GM19452 (cell line): ENCODE data around the gene PLCL2.

ENCODE experiments used
- ATAC-seq: cut with Tn5 transposase; IDR thresholded peaks from one replicate; pipeline ENCODE4 v1.9.1; 2021; ENCODE audit not compliant: unreplicated experiment

Gene PLCL2

DNA sequence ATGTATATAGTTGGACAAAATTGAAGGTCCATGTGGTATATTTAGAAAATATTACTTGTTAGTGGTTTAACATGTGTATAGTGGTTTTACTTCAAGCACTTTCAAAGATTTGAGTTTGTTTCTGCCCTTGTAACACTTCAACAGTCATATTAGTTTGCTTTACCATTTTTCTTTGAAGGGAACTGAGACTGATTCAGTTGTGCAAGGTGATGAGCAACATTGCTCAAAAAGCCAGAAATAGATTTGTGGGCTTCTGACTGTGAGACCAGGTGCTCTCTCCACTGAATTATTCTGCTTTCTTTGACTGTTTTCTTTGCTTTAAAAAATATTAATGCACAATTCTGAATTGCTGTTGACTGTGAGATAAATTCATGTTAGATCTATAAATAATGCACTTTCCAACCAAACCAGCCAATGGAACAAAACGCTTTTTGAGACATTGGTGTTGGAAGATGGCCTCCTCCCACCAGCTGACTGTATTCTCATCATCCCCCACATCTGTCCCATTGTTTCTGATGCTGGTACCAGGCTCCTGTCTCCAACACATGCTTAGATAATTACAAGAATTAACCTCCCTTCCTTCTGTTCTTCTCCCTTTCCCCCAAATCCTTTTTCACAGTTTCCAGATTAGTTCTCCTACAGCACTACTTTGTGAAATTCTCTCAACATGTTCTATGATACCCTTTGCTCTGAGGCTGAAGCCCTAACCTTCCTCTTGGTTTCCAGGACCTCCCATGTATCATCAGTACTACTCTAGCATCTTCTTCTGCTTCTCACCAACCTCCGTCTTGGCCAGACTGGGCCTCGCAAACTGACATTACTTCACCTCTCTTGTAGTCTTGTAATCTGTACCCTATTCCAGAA is 27.9 kb downstream of the PLCL2 start:
- ATAC-seq = peak; percentile 98

DNA sequence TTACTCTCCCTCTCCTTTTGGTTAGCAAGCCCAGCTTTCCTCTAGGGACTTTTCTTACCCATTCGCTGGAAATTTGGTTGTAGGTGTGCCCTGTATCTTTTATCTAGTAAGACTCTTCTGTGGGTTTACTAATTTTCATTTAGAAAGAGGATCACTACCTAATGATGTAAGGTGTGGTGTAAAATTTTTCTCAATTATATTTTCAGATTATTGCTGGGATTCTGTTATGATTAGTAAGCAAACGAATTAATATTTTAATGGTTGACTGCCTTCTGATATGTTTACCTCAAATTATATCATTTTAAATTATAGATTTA is 28.5 kb downstream of the PLCL2 start:
- no peak for ATAC-seq

- ATAC-seq = no peak
Measured at GRCh38 chr3:16916840-16917239, 32.1 kb downstream of the PLCL2 start.

GRCh38 chr3:16917256-16917935 is 32.6 kb downstream of the PLCL2 start:
- ATAC-seq = no peak

DNA sequence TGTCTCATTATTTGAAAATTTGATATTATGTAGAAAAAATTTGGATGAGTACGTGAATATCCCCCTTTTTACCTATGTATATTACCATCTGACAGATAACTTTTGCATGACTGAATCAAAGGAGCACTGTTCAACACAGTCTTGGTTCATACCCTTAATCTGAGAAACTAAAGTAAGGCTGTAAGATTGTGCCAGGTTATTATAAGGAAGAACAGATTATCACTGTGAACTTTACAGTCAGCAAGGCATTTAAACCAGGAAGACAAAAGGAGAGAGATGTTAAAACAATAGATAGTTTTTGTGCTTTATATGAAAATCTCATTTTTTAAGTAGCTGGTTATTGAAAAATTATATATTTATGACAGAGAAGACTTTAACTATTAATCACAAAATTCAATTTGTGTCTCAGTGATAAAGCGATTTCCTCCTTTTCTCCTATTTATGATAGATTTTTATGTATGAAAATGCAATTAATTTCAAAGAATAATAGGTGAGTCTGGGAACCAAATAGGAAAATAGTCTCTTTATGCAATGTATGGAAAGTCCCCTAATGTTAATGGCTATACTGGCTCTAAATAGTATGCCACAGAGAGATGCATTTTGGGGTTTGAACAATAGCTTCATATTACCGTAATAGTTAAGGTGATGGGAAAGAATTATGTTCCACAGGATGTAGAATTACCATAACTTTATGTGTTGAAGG is 33.4 kb downstream of the PLCL2 start:
- no peak for ATAC-seq

DNA sequence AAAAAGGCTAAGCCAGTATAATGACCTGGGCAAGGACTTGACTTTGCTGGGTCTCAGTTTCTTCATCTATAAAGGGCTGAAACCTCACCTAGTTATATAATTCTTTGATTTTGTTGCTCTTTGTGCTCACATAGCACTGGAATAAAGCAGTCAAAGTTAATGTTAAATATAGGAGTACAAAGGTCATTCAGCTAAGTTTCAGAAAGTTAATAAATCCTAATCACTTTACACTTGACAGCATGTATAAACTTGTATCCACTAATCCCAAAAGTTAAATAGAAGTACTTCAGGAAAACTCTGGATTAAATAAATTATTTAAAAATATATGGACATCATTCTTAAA is 33.9 kb downstream of the PLCL2 start:
- ATAC-seq = no peak

DNA sequence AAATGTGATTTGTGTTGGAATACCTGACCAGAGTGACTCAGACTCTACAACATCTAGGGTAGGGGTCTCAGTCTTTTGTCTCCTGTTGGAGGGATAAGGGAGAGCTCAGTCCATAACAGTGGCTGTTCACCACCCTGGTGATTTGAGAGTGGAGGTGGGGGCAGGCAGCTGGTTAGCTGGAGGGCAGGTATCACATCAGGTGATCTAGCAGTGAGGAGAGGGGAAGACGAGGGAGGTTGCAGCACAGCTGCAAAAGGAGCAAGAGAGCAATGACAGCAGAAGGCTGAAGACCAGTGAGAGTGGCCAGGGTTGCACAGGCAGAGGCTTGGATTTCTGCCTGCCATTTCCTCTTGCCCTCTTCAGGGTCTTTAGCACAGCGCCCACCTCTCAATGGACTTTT is 38.4 kb downstream of the PLCL2 start:
- ATAC-seq = no peak

DNA sequence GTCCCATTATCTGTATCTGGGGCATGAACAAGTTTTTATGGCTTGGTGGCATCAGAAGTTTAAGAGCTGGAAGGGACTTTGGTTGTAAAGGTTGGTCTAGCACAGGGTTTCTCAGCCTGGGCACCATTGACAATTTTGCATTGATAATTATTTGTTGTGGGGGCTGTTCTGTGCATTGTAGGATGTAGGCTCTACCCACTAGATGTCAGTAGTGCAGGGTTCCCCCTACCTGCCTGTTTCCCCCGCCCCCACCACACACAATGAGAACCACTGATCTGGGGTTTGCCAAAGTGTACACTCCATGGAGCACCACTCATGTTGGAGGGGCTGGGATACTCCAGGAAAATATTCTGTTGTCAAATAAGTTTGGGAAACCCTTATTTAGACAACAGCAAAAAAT is 42.7 kb downstream of the PLCL2 start:
- no peak for ATAC-seq

DNA sequence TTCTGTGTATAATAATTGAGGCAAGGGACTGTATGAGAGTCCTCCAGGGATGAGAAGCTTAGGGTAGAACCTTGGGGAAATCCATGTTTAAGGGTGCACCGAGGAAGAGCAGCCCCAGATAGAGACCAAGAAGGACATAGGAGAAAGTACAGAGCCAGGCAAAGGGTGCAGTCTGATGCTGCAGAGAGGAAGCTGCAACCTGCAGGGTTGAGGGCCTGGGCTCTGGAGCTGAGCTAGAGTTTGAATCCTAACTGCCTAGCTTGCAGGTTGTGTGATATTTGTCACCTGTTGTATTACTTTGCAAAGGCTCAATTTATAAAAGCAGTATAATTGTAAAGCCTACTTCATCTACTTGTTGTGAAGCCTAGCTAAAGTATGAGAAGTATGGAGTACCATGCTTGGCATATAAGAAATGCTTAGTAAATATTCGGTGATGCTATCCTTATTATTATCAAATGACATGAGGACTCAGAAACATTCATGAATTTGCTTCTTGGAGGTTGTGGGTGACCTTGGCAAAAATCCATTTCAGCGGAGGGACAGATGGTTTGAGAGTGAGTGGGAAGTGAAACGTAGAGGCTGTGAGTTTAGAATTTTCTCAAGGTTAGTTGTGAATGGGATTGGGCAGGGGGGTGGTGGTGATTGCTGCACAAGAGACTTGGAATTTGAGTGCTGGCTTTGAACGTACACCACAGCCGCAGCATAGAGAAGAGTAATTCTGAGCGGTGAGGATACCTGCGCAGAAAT is 43.8 kb downstream of the PLCL2 start:
- ATAC-seq = peak; percentile 43

DNA sequence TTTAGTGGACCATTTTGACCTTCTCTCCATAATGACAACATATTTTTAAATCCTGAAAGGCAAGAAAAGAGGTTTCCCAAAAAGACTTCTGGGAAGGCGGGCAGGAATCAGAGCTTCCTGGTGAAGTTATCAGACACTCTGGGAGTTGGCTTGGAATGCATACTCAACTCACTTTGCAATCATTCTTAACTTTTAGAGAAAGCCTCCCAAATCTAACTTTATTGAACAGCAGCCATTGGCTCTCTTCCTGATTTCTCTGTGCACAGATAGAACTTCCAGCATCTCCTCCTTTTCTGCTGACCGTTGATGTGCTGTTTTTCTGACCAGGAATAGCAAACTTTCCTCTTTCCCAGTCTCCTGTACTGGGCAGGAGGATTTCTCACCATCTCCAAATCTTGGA is 44.6 kb downstream of the PLCL2 start:
- ATAC-seq = no peak

DNA sequence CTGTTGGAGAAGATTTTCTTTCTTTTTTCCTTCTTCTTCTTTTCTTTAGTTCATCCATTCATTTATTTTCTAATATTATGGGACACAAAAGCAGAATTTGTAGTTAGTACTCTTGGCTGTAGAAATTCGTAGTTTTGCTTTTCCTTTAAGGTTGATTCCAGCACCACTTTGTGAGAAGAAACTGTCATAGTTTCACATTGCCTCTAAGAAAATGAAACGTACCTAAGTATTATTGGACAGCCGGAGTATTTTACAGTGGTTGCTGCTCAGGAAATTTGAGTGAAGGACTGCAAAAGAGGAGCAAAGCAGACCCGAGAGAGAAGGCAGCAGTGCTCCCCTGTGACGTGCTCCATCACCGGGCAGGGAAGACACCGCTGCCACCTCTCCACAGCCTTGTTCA is 48.1 kb downstream of the PLCL2 start:
- no peak for ATAC-seq

DNA sequence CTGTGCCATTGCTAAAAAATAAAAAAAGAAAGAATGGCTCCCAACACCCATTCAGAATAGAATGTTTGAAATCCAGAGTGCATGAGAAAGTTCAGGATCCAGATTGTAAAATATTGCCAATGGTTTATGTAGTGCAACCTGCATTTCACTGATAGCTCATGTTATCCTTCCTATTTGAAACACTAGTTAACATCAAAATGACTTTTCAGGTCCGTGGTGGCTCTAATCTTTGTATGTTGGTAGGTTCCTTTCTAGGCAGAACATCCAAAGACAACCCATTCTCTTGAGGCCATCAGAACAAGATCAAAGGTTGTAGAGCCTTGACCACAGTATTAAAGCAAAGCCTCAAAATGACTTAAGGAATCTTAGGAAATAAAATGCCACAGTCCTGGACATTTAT is 51.0 kb downstream of the PLCL2 start:
- no peak for ATAC-seq

DNA sequence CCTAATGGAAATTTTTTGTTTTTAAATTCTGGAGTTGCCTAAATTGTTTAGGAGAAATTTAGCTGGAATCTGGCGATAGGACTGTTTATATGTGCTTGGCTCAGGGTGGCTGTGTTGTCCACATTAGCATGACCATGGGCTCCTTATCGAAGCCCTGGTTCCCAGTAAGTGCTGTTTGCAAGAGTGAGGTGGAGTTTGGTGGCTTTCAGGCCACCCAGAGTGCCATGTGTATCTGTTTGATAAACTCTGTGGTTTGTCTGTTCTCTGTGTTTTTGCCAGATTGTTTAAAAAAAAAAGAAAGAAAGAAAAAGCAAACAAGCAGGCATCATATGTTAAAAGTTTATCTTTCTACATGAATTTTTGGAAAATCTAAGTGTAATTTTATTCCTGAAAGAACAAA is 51.5 kb downstream of the PLCL2 start:
- no peak for ATAC-seq

DNA sequence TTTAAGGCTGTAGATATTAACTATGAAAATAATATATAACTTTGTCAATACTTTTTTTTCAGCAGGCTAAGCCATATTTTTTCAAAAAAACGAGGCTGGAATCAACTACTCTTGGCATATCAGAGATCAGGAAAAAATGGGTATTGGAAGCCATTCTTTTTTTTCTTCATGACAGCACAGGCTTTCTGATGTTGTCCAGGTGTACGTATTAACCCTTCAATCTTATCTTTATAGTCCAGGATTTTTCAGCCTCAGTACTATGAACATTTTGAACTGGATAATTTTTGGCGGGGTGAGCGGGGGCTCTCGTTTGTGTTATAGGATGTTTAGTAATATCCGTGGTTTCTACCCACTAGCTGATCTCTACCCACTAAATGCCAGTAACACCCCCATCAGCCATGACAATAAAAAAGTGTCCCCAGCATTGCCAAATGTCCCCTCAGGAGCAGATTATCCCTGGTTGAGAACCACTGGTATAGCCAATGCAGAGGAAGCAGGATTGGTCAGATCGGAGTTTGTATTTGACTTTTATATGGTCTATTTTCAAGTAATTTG is 52.0 kb downstream of the PLCL2 start:
- no peak for ATAC-seq

DNA sequence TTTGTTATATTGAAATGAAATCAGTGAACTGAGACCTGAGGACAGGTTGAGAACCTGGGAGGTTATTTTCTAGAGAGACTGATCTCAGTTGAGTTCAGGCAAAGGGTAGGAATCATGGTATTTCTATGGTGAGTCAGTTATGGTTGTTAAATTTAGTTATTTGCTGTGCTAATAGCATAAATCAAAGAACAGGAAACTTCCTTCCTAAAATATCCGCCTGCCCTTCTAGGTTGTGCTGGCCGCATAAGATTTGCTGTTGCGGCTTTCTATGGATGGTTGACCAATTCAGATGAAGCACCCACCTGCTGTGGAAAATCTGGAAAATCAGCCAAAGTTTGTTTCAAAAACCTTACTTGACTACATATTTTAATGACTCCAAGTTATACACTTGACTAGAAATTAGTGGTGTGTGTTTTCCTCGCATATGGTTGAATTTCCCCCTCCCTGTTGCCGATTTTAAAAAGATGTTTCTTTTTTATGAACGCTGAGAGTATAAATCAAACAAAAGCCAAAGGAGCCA is 52.6 kb downstream of the PLCL2 start:
- ATAC-seq = no peak

DNA sequence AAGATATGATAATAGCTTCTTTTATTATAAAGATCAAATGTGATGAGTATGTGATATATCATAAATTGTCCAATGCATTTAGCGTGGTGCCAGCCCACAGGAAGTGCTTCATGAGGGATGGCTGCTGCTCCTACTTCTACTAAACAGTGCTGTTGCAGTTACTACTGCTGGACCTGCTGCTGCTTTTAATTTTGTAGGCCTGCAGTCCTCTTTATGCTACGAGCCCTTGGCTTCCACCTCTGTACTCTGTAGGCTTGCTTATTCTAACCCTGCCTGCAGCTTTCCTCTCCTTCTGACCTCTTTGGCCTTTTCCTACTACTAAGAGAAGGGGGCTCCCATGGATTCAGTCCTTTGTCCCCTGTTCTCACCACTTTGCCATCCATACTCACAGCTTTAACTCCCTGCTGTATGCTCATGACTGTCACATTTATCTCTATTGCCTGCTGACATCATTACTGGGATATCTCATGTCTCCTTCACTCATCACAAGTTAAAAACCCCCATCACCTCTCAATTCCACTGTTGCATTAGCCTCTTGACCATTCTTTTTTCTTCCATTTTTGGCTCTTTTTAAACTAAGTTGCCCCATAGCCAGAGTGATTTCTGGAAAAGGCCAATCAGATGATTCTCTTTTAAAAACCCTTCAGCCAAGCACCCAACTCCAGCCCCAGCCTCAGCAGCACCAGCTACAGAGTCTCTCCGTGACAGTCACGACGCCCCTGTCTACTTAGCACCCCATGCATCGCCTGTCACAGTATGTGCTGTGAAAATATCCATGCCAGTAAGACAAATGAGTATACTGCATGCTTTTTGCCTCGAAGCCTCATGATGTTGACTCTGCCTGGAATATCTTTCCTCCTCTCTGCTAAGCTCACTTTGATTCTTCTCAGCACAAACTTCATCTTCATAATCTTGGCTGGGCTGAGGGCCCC is 56.3 kb downstream of the PLCL2 start:
- no peak for ATAC-seq

DNA sequence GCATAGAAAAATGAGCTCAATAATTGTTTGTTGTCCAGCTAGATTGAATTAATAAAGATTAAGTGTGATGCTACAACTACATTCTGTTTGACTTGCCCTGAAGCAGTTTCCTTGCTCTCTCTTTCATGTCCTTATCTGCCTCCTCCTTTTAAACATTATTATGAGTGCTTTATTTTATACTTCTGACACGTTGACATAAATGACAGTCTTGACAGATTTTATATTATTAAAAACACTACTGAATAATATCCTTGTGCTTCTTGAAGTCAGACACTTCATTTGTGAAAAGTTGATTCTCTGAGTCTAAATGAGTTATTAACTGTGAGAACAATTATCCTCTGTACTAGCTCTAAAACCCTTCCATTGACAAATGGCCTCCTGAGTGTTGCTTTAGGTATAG is 58.2 kb downstream of the PLCL2 start:
- ATAC-seq = no peak

DNA sequence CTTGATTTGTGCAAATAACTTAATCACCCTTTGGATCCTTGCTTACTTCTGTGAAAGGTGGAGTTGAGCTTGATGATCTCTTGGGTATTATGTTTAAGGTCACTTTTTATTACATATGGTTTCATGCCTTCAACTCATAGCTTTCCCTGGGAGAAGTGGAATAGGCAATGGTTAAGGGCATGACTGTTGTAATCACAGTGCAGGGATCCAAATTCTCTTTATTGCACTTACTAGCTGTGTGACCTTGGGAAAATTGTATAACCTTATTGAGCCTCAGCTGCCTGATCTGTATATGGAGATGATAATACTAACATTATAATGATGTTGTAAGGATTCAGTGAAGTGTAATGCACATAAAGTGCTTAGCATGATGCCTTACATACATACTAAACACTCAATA is 59.1 kb downstream of the PLCL2 start:
- ATAC-seq = no peak

- ATAC-seq = no peak
Measured at GRCh38 chr3:16944356-16944755, 59.6 kb downstream of the PLCL2 start.

DNA sequence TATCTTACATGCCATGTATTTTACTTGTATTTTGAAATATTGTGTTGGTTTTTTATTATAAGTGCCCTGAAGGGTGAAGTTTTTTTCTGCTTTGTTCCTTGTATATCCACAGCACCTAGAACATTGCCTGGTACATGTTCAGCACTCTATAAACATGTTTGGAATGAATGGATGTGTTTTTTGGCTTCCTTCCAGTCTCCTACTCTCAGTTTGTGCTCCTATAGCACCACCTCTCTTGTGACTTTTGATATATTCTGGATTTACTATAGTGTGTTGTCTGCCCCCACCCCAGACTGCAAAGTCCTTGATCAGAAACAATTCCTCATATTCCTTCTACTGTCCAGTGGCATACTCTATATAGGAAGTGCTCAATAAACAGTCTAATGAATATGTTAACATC is 60.6 kb downstream of the PLCL2 start:
- no peak for ATAC-seq
